ENCODE results near the gene AKNA.

The AKNA gene

GRCh38 chr9:114288193-114289091 is 99.3 kb downstream of the AKNA start:
- no peak for DNase-seq (ENCODE audit: extremely low read depth in 1 of 2, low read depth in 1 of 2)

DNA sequence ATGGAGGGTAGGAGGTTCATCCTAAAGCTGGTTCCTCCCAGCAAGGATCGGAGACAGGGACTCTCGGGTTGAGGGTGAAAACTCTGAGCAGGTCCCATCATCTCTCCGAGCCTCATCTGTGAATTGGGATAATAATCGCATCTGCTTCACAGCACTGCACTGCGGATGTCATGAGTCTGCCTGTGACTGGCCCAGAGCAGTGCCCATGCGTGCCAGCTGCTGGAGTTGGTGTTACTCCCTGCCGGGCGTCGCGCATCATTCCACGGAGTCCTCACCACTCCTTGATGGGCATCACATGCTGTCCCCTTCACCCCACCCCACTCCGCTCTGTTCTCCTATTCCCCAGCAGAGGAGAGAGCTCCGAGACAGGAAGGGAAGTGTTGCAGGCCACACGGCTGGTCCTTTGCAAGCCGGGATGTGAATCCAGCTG is 100.0 kb downstream of the AKNA start:
- DNase-seq (ENCODE audit: extremely low read depth in 1 of 2, low read depth in 1 of 2): no peak

GRCh38 chr9:114287001-114287762 is 100.6 kb downstream of the AKNA start:
- DNase-seq (ENCODE audit: extremely low read depth in 1 of 2, low read depth in 1 of 2): no peak

DNA sequence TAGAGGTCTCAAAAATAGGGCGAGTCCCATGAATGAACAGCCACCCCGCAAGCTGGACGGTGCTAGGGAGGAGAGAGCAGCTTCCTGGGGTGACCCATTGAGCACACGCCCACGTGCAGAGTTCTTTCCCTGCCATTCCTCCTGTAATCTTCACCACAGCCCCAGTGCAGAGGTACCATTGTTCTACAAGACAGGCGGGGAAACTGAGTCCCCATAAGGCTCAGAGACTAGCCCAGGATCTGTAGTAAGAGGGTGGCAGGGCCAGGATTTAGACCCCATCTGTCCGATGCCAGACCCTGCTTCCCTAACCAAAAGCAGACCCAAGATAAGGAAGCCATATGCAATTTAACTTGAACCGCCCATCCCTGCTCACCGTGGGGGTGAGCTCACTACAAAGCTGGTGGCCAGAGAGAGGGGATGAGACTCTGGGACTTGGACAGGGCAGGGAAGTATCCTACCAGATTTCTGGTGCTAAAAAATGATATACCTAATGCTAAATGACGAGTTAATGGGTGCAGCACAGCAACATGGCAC is 101.6 kb downstream of the AKNA start:
- no peak for DNase-seq (ENCODE audit: extremely low read depth in 1 of 2, low read depth in 1 of 2)

DNA sequence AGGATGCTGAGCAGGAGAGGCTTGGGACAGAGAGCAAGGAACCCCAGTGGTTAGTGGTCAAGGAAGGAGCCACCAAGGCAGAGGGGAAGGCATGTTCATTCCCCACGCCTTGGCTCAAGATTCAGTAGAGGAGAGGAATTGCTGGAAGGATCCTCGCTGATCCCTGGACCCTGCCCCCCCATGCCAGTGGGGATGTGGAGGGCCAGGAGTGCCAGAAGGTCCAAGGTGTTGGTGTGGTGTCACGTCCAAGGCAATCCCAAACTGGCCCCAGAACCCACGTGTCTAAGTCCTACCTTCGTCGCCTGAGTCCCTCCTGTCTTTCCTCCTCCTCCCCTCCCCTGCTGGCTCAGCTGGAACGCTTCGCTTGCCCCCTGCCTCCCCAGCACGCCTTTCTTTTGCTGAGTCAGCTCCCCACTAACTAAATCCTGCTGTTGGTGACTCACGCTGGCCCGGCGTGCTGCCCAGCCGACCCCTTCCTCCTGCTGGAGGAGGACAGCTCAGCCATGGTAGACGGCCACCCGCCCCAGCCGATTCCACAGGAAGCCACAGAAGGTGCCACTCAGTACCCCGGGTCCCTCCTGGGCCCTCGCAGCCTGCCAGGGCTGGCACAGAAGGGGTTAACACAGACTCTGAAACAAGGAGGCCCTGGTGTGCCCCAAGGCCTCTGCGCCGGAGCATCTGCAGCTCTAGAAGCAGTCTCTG is 102.5 kb downstream of the AKNA start:
- no peak for DNase-seq (ENCODE audit: extremely low read depth in 1 of 2, low read depth in 1 of 2)

DNA sequence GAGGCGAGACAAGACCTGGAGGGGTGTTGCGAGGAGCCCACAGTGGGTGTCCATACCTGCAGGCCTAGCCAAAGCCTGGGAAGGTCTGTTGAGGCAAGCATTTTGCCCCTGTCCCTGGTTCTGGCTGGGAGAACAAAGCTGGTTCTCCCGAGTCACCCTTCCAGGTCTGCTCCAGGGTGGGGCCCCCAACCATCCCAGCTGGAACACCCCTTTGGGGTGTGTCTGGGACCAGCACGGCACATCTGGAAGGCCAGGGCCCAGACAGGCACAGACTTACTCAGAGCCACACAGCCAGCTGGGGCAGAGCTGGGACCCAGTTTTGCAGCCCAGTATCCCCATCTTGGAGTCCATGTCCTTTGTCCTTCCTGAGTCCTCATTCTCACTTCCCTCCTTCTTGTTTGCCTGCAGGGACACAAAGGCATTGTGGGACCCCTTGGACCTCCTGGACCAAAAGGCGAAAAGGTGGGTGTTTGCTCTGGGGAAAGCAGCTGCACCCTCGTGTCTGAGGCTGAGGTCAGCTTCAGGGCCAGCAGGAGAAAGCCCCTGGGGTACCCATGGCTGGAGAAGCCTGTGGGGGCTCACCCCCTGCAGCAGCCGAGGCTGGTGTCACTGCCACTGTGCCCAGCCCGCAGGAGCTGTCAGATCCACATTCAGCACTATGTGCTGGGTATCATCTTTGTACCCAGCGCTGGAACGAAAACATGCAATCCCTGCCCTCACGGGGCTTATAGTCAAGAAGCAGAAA is 103.3 kb downstream of the AKNA start:
- DNase-seq (ENCODE audit: extremely low read depth in 1 of 2, low read depth in 1 of 2): no peak

All from activated CD8-positive, alpha-beta memory T cell treated with anti-CD3 and anti-CD28 coated beads for 1 hour (primary cell).